ENCODE measurements around the gene MCCD1.
A peak's percentile ranks its signal among the peaks of the same experiment; 100 is the strongest.

Gene MCCD1

DNA sequence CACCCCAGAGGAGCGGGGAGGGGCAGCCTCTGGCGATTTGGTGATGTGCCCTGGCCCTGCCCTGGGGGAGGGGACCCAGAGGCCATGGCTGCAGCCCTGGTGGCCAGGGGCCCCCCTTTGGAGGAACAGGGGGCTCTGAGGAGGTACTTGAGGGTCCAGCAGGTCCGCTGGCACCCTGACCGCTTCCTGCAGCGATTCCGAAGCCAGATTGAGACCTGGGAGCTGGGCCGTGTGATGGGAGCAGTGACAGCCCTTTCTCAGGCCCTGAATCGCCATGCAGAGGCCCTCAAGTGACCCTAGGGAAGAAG is 29.5 kb downstream of the MCCD1 start:
- no peak overlapping the region for H2AFZ ChIP-seq
- TF ChIP-seq, protein P1, sequence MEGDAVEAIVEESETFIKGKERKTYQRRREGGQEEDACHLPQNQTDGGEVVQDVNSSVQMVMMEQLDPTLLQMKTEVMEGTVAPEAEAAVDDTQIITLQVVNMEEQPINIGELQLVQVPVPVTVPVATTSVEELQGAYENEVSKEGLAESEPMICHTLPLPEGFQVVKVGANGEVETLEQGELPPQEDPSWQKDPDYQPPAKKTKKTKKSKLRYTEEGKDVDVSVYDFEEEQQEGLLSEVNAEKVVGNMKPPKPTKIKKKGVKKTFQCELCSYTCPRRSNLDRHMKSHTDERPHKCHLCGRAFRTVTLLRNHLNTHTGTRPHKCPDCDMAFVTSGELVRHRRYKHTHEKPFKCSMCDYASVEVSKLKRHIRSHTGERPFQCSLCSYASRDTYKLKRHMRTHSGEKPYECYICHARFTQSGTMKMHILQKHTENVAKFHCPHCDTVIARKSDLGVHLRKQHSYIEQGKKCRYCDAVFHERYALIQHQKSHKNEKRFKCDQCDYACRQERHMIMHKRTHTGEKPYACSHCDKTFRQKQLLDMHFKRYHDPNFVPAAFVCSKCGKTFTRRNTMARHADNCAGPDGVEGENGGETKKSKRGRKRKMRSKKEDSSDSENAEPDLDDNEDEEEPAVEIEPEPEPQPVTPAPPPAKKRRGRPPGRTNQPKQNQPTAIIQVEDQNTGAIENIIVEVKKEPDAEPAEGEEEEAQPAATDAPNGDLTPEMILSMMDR (IDR thresholded peaks at IDR 0.05): no peak
- no peaks in the 10 kb centered on the region for H3K36me3 ChIP-seq (ENCODE audit: control insufficient read depth, insufficient read depth, low read length)
- no peaks in the 10 kb centered on the region for H3K4me1 ChIP-seq
- H3K9me3 ChIP-seq (ENCODE audit: control insufficient read depth, low read length): no peaks in the 10 kb centered on the region
- peak overlapping the region; percentile 11 for H3K27ac ChIP-seq
- peaks cover 5% of the 10 kb centered on the region for H3K79me2 ChIP-seq
- no peak overlapping the region for H3K9ac ChIP-seq
- no peak overlapping the region for H3K4me3 ChIP-seq (ENCODE audit: low read depth, low read length)
- H3K27me3 ChIP-seq (ENCODE audit: control insufficient read depth, insufficient read depth, low read length): no peaks in the 10 kb centered on the region
- no peak overlapping the region for H3K4me2 ChIP-seq (ENCODE audit: low read length)

DNA sequence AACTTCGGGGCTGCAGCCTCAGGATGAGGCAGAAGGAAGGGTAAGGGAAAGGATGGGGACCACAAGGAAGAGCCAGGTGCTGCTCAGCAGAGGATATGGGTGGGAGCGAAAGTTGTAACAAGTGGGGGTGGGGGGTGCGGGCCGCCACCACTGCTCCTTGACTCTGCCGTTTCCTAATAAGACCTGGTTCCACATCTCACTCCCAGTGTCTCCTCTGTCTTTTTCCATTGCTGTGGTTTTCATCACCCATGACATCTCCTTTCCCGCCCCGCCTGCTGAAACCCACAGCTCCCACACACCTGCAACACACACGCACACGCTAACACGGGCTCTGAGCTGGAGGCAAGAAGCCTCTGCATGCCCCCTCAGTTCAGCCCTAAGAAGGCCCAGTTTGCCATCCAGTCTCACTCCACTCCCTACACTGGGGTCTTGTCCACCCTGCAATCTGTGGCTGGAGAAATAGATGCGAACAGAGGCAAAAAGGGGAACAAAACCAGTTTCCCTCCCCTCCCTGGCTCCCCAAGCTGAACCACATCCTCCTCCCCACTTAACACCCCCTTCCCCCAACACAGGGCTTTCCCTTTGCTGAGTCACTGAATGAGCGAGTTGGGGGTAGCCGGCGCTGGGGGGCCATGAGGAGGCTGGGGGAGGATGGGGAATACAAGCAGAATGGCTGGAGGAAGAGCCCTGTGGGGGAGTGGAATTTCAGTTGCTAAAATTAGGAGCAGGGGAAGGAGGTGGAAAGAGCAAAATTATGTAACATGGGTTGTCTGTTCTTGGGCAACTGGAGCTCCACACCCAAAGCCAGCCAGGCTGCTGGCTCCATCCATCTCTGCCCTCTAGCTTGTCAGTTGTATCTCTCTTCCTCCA is 30.1 kb downstream of the MCCD1 start:
- H3K9me3 ChIP-seq (ENCODE audit: control insufficient read depth, low read length): no peaks in the 10 kb centered on the region
- no peak overlapping the region for H3K9ac ChIP-seq
- H3K79me2 ChIP-seq: peaks cover 2% of the 10 kb centered on the region
- no peak overlapping the region for H3K4me2 ChIP-seq (ENCODE audit: low read length)
- peak overlapping the region; percentile 45 for H3K27ac ChIP-seq
- H2AFZ ChIP-seq: no peak overlapping the region
- no peaks in the 10 kb centered on the region for H3K36me3 ChIP-seq (ENCODE audit: control insufficient read depth, insufficient read depth, low read length)
- no peaks in the 10 kb centered on the region for H3K27me3 ChIP-seq (ENCODE audit: control insufficient read depth, insufficient read depth, low read length)
- TF ChIP-seq, protein P1 (IDR thresholded peaks at IDR 0.05): no peak
- H3K4me3 ChIP-seq (ENCODE audit: low read depth, low read length): no peak overlapping the region
- H3K4me1 ChIP-seq: no peaks in the 10 kb centered on the region

DNA sequence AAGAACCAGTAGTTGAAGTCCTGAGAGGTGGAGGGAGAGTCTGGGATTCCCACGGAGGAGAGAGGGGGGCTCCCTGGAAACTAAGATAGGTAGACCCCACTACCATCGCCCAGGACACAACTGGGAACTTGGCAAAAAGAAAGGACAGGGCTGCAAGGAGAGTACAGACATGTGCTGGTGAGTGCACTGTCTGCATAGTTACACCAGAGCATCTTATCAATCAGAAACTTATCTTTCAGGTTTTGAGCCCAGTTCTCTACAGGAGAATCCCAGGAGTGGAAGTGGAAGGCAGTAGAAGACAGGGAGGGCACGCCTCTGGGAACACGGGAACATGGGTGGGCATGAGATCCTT is 30.8 kb downstream of the MCCD1 start:
- no peak overlapping the region for H3K4me2 ChIP-seq (ENCODE audit: low read length)
- H3K27me3 ChIP-seq (ENCODE audit: control insufficient read depth, insufficient read depth, low read length): no peaks in the 10 kb centered on the region
- H3K4me3 ChIP-seq (ENCODE audit: low read depth, low read length): no peak overlapping the region
- H2AFZ ChIP-seq: no peak overlapping the region
- H3K4me1 ChIP-seq: no peaks in the 10 kb centered on the region
- peaks cover 2% of the 10 kb centered on the region for H3K79me2 ChIP-seq
- peak overlapping the region; percentile 45 for H3K27ac ChIP-seq
- no peak overlapping the region for H3K9ac ChIP-seq
- TF ChIP-seq, protein P1 (IDR thresholded peaks at IDR 0.05): no peak
- no peaks in the 10 kb centered on the region for H3K9me3 ChIP-seq (ENCODE audit: control insufficient read depth, low read length)
- no peaks in the 10 kb centered on the region for H3K36me3 ChIP-seq (ENCODE audit: control insufficient read depth, insufficient read depth, low read length)

DNA sequence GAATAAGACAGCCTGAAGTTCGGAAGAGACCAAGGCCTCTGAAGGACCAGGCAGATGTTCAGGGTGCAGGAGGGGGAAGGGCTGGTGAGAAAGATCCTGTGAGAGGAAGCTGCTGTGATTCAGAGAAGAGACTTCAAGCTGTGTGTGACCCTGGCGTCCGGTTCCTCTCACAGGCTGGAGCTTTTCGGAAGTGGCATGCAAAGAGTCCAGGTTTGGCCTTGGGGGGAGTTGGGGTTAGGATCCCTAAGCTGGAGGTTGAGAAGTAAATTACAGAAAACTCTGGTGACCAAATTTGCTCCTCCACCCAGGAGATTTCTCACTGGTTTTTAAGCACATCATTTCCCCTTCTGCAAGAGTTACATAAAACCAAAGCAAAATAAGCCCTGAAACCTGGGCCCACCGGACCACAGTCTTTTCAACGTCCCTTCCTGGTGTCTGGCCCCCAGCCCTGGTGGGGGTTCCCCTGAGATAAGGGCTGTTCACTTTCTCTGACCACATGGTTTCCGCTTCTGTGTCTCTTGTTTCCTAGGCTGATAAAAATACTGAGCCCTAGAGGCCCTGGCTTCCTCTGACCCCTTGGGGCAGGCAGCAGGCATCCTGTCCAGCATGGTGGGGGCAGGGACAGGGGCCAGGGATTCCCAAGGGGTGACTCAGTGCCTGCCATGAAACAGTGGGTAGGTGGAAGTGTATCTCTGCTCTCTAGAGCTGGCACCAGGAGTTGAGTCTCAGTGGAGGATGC is 31.4 kb downstream of the MCCD1 start:
- TF ChIP-seq, protein P1 (IDR thresholded peaks at IDR 0.05): no peak
- Histone ChIP-seq H3K9me3 (ENCODE audit: control insufficient read depth, low read length) (no peaks in the 10 kb centered on the region), H3K4me3 (ENCODE audit: low read depth, low read length) (no peak overlapping the region), H3K27ac (peak overlapping the region; percentile 45), H3K9ac (no peak overlapping the region), H3K27me3 (ENCODE audit: control insufficient read depth, insufficient read depth, low read length) (no peaks in the 10 kb centered on the region), H3K79me2 (peaks cover 2% of the 10 kb centered on the region), H2AFZ (no peak overlapping the region), H3K4me2 (ENCODE audit: low read length) (no peak overlapping the region), H3K4me1 (no peaks in the 10 kb centered on the region), H3K36me3 (ENCODE audit: control insufficient read depth, insufficient read depth, low read length) (no peaks in the 10 kb centered on the region)

Data from parathyroid adenoma (tissue), 2 donors.